ENCODE data around the gene OGG1. TPM values are rescaled to one million over a fixed set of nuclear protein-coding genes. Genes with fewer than 3 reads are reported as not detected.

OGG1 gene
- polyA plus RNA-seq, 1 donor from 2014 or later: 34.4 TPM

- Histone ChIP-seq H3K79me2 (replicated peaks; ENCODE audit: insufficient read depth, low read length) (peaks cover 30% of the 10 kb centered on the region), H3K27me3 (ENCODE audit: insufficient read depth, low read depth, low read length) (no peaks in the 10 kb centered on the region), H3K9me2 (ENCODE audit: insufficient read depth, low read length) (no peaks in the 10 kb centered on the region), H4K20me1 (ENCODE audit: insufficient read depth) (no peaks in the 10 kb centered on the region), H2AFZ (ENCODE audit: low read depth, low read length) (peak within 1 kb of the TSS; percentile 82), H3K27ac (ENCODE audit: low read length) (peak within 1 kb of the TSS; percentile 98), H3K9ac (ENCODE audit: low read length) (peak within 1 kb of the TSS; percentile 99), H3K36me3 (ENCODE audit: insufficient read depth, low read length) (peaks cover 5% of the 10 kb centered on the region), H3F3A (ENCODE audit: insufficient read depth, low read length, poor library complexity, severe bottlenecking) (no peaks in the 10 kb centered on the region), H3K4me3 (ENCODE audit: low read length) (peak within 1 kb of the TSS; percentile 97), H3K4me2 (ENCODE audit: low read length) (peak within 1 kb of the TSS; percentile 85), H3K9me3 (ENCODE audit: low read length) (no peaks in the 10 kb centered on the region)
- TF ChIP-seq TAF1 (IDR thresholded peaks at IDR 0.05; ENCODE audit: low read depth): peak; percentile 59
- no peak for TF ChIP-seq REST (IDR thresholded peaks at IDR 0.05; ENCODE audit: borderline replicate concordance)
- TF ChIP-seq CTCF (IDR thresholded peaks at IDR 0.05; ENCODE audit: poor library complexity, severe bottlenecking): peak; percentile 34
- TF ChIP-seq EP300 (conservative IDR thresholded peaks at IDR 0.05; ENCODE audit: poor library complexity, severe bottlenecking): peak; percentile 44
- peak; percentile 42 for TF ChIP-seq MXI1 (conservative IDR thresholded peaks at IDR 0.05; ENCODE audit: poor library complexity, severe bottlenecking)
- peak; percentile 65 for TF ChIP-seq POLR2AphosphoS5 (IDR thresholded peaks at IDR 0.05)
- no peak for TF ChIP-seq SMC3 (conservative IDR thresholded peaks at IDR 0.05; ENCODE audit: poor library complexity)
- TF ChIP-seq EZH2 (IDR thresholded peaks at IDR 0.05; ENCODE audit: borderline replicate concordance, insufficient read depth, low read length, poor library complexity, severe bottlenecking): no peak
- TF ChIP-seq RAD21 (conservative IDR thresholded peaks at IDR 0.05): no peak
Observed at GRCh38 chr3:9792405-9793160, 42.8 kb downstream of the OGG1 start, which contains the start of the genes ARPC4 and TADA3. TSS of gene ARPC4 (plus strand) at chr3:9793082. CDS start at chr3:9793122, 40 bp downstream. TSS of gene TADA3 (minus strand) at chr3:9792473. CDS start at chr3:9791466, 1,007 bp downstream.

- Histone ChIP-seq H3K4me3 (ENCODE audit: low read length) (peak overlapping the region; percentile 97), H3K27ac (ENCODE audit: low read length) (peak overlapping the region; percentile 98), H3K9ac (ENCODE audit: low read length) (peak overlapping the region; percentile 99), H2AFZ (ENCODE audit: low read depth, low read length) (peak overlapping the region; percentile 82), H3K9me3 (ENCODE audit: low read length) (no peaks in the 10 kb centered on the region), H3K36me3 (ENCODE audit: insufficient read depth, low read length) (peaks cover 5% of the 10 kb centered on the region), H3K27me3 (ENCODE audit: insufficient read depth, low read depth, low read length) (no peaks in the 10 kb centered on the region), H3K79me2 (replicated peaks; ENCODE audit: insufficient read depth, low read length) (peaks cover 30% of the 10 kb centered on the region), H3K4me2 (ENCODE audit: low read length) (peak overlapping the region; percentile 85), H3K9me2 (ENCODE audit: insufficient read depth, low read length) (no peaks in the 10 kb centered on the region), H3F3A (ENCODE audit: insufficient read depth, low read length, poor library complexity, severe bottlenecking) (no peaks in the 10 kb centered on the region), H4K20me1 (ENCODE audit: insufficient read depth) (no peaks in the 10 kb centered on the region)
- TF ChIP-seq REST (IDR thresholded peaks at IDR 0.05; ENCODE audit: borderline replicate concordance): peak; percentile 22
- peak; percentile 30 for TF ChIP-seq MXI1 (conservative IDR thresholded peaks at IDR 0.05; ENCODE audit: poor library complexity, severe bottlenecking)
- no peak for TF ChIP-seq SMC3 (conservative IDR thresholded peaks at IDR 0.05; ENCODE audit: poor library complexity)
- no peak for TF ChIP-seq CTCF (IDR thresholded peaks at IDR 0.05; ENCODE audit: poor library complexity, severe bottlenecking)
Observed at GRCh38 chr3:9793161-9793781, 43.5 kb downstream of the OGG1 start.
